Measurements from ENCODE around the gene LMNA.
"Not testable (repeated sequence)": the region's sequence is repeated elsewhere in the genome, so short reads cannot be mapped to it uniquely, and the experiment has no call there.

The LMNA gene

GRCh38 chr1:156104861-156105832, 9.4 kb upstream of the LMNA start:
- no peak for DNase-seq

- peak in 1 of 2 donors; percentile 31 for DNase-seq
Measured at GRCh38 chr1:156106624-156107488, 7.7 kb upstream of the LMNA start.

- no peak for DNase-seq
Measured at GRCh38 chr1:156108057-156108456, 6.5 kb upstream of the LMNA start.

- DNase-seq: no peak
Measured at GRCh38 chr1:156108664-156109241, 5.8 kb upstream of the LMNA start.

- DNase-seq: no peak
Measured at GRCh38 chr1:156110252-156110651, 4.3 kb upstream of the LMNA start.

- DNase-seq: no peak
Measured at GRCh38 chr1:156111355-156111962, 3.1 kb upstream of the LMNA start.

- DNase-seq: no peak
Measured at GRCh38 chr1:156112276-156113137, 2.0 kb upstream of the LMNA start.

GRCh38 chr1:156113282-156113950, 1.1 kb upstream of the LMNA start:
- no peak for DNase-seq

GRCh38 chr1:156114919-156115513, 505 bp downstream of the LMNA start:
- DNase-seq: no peak

- DNase-seq: no peak
Measured at GRCh38 chr1:156115514-156116374, 1.2 kb downstream of the LMNA start.

GRCh38 chr1:156116731-156117130, 2.2 kb downstream of the LMNA start:
- DNase-seq: not testable (repeated sequence)

- no peak for DNase-seq
Measured at GRCh38 chr1:156117414-156118176, 3.1 kb downstream of the LMNA start.

- no peak for DNase-seq
Measured at GRCh38 chr1:156118177-156118868, 3.8 kb downstream of the LMNA start.

GRCh38 chr1:156119503-156120209, 5.1 kb downstream of the LMNA start:
- DNase-seq: peak in 1 of 2 donors; percentile 21

GRCh38 chr1:156120318-156120717, 5.8 kb downstream of the LMNA start:
- DNase-seq: no peak

GRCh38 chr1:156121005-156121404, 6.5 kb downstream of the LMNA start:
- not testable (repeated sequence) for DNase-seq

- no peak for DNase-seq
Measured at GRCh38 chr1:156121457-156121856, 6.9 kb downstream of the LMNA start.

- no peak for DNase-seq
Measured at GRCh38 chr1:156122086-156122485, 7.6 kb downstream of the LMNA start.
